GM21390 (cell line): ENCODE measurements around the gene SHROOM1.
A peak's percentile ranks its signal among the peaks of the same experiment; 100 is the strongest.
"Not testable (repeated sequence)": the region's sequence is repeated elsewhere in the genome, so short reads cannot be mapped to it uniquely, and the experiment has no call there.

ENCODE experiments used
- ATAC-seq: cut with Tn5 transposase; IDR thresholded peaks from one replicate; pipeline ENCODE4 v1.9.1; 2021; ENCODE audit not compliant: unreplicated experiment

Gene SHROOM1

GRCh38 chr5:132830436-132831094 is at the start of gene SHROOM1:
SHROOM1 (minus strand) TSS chr5:132830647; CDS start chr5:132826140, 4,507 bp downstream.
- ATAC-seq = peak; percentile 73

- ATAC-seq = no peak
Observed at GRCh38 chr5:132877938-132878337, 47.5 kb upstream of the SHROOM1 start.

GRCh38 chr5:132877466-132877865 is 47.0 kb upstream of the SHROOM1 start:
- ATAC-seq = no peak

GRCh38 chr5:132876020-132876759 is 45.7 kb upstream of the SHROOM1 start:
- ATAC-seq = no peak

GRCh38 chr5:132873930-132874271 is 43.5 kb upstream of the SHROOM1 start:
- no peak for ATAC-seq

GRCh38 chr5:132873119-132873929 is 42.9 kb upstream of the SHROOM1 start, which contains the start of gene LEAP2:
LEAP2 (plus strand) TSS chr5:132873668; CDS start chr5:132873695, 27 bp downstream.
- no peak for ATAC-seq

GRCh38 chr5:132872788-132873118 is 42.3 kb upstream of the SHROOM1 start:
- no peak for ATAC-seq

- no peak for ATAC-seq
Observed at GRCh38 chr5:132871459-132872284, 41.2 kb upstream of the SHROOM1 start.

- no peak for ATAC-seq
Observed at GRCh38 chr5:132870801-132871200, 40.4 kb upstream of the SHROOM1 start.

GRCh38 chr5:132868754-132869153 is 38.3 kb upstream of the SHROOM1 start:
- no peak for ATAC-seq

- no peak for ATAC-seq
Observed at GRCh38 chr5:132867046-132867451, 36.6 kb upstream of the SHROOM1 start.

GRCh38 chr5:132866342-132867045 is 36.0 kb upstream of the SHROOM1 start, which contains the start of the genes GDF9 and UQCRQ:
GDF9 (minus strand) TSS chr5:132866469; CDS start chr5:132864533, 1,936 bp downstream.
UQCRQ (plus strand) TSS chr5:132866642; CDS start chr5:132866882, 240 bp downstream.
- ATAC-seq = peak; percentile 99

GRCh38 chr5:132865668-132866341 is 35.4 kb upstream of the SHROOM1 start:
- peak; percentile 32 for ATAC-seq

- ATAC-seq = no peak
Observed at GRCh38 chr5:132860742-132861141, 30.3 kb upstream of the SHROOM1 start.

GRCh38 chr5:132859889-132860437 is 29.5 kb upstream of the SHROOM1 start:
- no peak for ATAC-seq

- ATAC-seq = no peak
Observed at GRCh38 chr5:132856011-132856410, 25.6 kb upstream of the SHROOM1 start.

- not testable (repeated sequence) for ATAC-seq
Observed at GRCh38 chr5:132854992-132855391, 24.5 kb upstream of the SHROOM1 start.

GRCh38 chr5:132854301-132854700 is 23.9 kb upstream of the SHROOM1 start:
- ATAC-seq = no peak

GRCh38 chr5:132853790-132854189 is 23.3 kb upstream of the SHROOM1 start:
- no peak for ATAC-seq
